DND-41 (cell line): ENCODE measurements around the gene KIF1A.

Experiments
- ATAC-seq: fragments of 200-7000 bp; cut with Tn5 transposase; 3 replicates; pipeline ENCODE4 v1.9.1; 2021; ENCODE audit warnings: low read depth; ENCODE audit not compliant: insufficient read depth
- DNase-seq: peaks from one replicate; pipeline ENCODE4 v3.0.0-alpha.2; 2020
- H2AFZ ChIP-seq: 2 replicates; pipeline ENCODE4 v1.6.0; 2012; ENCODE audit warnings: low read depth, low read length
- H3K27ac ChIP-seq: 2 replicates; pipeline ENCODE4 v1.5.1; 2012; ENCODE audit warnings: low read length, inconsistent platforms
- H3K27me3 ChIP-seq: fragments of 200-600 bp; sonication (generic); 2 replicates; pipeline ENCODE4 v1.6.0; 2012; ENCODE audit warnings: low read length, mild to moderate bottlenecking, inconsistent platforms; ENCODE audit not compliant: insufficient read depth, poor library complexity
- H3K36me3 ChIP-seq: 2 replicates; pipeline ENCODE4 v1.5.1; 2012; ENCODE audit warnings: low read length, inconsistent platforms; ENCODE audit not compliant: insufficient read depth
- H3K4me1 ChIP-seq: 2 replicates; pipeline ENCODE4 v1.5.1; 2012; ENCODE audit warnings: mild to moderate bottlenecking, low read length; ENCODE audit not compliant: insufficient read depth
- H3K4me2 ChIP-seq: 2 replicates; pipeline ENCODE4 v1.6.0; 2012; ENCODE audit warnings: mild to moderate bottlenecking, moderate library complexity, low read length, inconsistent platforms; ENCODE audit not compliant: insufficient read depth
- H3K4me3 ChIP-seq, 2 experiments: fragments of 200-600 bp in 1 of 2; shearing (Covaris generic) in 1 of 2; 2 replicates each; pipeline ENCODE4 v1.5.1; 2012 to 2016; ENCODE audit warnings: inconsistent platforms in 2 of 2, low read length in 2 of 2, mild to moderate bottlenecking in 2 of 2, low read depth in 1 of 2, moderate library complexity in 1 of 2
- H3K79me2 ChIP-seq: 2 replicates; pipeline ENCODE4 v1.6.0; 2012; ENCODE audit warnings: low read length, inconsistent platforms; ENCODE audit not compliant: insufficient read depth
- H3K9ac ChIP-seq: 2 replicates; pipeline ENCODE4 v1.6.0; 2012; ENCODE audit warnings: low read depth, mild to moderate bottlenecking, inconsistent platforms, low read length, moderate library complexity
- H3K9me3 ChIP-seq: 2 replicates; pipeline ENCODE4 v1.5.1; 2012; ENCODE audit warnings: low read length, moderate library complexity, mild to moderate bottlenecking, inconsistent platforms; ENCODE audit not compliant: insufficient read depth, severe bottlenecking
- H4K20me1 ChIP-seq: 2 replicates; pipeline ENCODE4 v1.6.0; 2012; ENCODE audit warnings: low read length; ENCODE audit not compliant: insufficient read depth
- EZH2 ChIP-seq: IDR thresholded peaks from 3 replicates; pipeline ENCODE4 v1.6.1; 2012; ENCODE audit warnings: borderline replicate concordance, low read depth, mild to moderate bottlenecking, moderate library complexity, low read length, inconsistent platforms; ENCODE audit not compliant: severe bottlenecking
- TF ChIP-seq, protein P1 (sequence below): IDR thresholded peaks from 2 replicates; pipeline ENCODE4 v1.5.1; 2012; ENCODE audit warnings: borderline replicate concordance, low read length, moderate library complexity, mild to moderate bottlenecking; ENCODE audit not compliant: poor library complexity, severe bottlenecking; ENCODE audit errors: extremely low read depth

Gene KIF1A

DNA sequence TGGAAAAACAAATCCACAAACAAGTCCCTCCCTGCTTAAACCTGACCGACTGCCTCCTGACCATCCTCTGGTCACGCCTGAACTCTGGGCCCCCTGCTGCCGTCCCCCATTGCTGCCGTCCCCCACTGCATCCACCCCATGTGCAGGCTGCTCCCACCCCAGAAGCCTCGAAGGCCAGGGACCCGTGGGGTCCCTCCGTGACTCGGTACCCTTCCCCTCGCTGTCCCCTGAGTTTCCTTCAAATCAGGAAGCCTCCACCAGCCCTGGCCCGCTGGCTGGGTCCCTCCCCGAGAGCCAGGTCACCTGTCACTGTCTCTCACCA, 30.7 kb upstream of the KIF1A start:
- Histone ChIP-seq H3K27ac (no peak overlapping the region), H3K9ac (no peak overlapping the region), H3K9me3 (peaks cover 3% of the 10 kb centered on the region), H3K36me3 (no peaks in the 10 kb centered on the region), H3K27me3 (no peaks in the 10 kb centered on the region), H3K4me2 (no peak overlapping the region), H3K4me3 (no peak overlapping the region), H4K20me1 (no peaks in the 10 kb centered on the region), H2AFZ (no peak overlapping the region), H3K79me2 (no peaks in the 10 kb centered on the region), H3K4me1 (no peaks in the 10 kb centered on the region)
- no peak for ATAC-seq
- DNase-seq, result no peak
- TF ChIP-seq, protein P1, sequence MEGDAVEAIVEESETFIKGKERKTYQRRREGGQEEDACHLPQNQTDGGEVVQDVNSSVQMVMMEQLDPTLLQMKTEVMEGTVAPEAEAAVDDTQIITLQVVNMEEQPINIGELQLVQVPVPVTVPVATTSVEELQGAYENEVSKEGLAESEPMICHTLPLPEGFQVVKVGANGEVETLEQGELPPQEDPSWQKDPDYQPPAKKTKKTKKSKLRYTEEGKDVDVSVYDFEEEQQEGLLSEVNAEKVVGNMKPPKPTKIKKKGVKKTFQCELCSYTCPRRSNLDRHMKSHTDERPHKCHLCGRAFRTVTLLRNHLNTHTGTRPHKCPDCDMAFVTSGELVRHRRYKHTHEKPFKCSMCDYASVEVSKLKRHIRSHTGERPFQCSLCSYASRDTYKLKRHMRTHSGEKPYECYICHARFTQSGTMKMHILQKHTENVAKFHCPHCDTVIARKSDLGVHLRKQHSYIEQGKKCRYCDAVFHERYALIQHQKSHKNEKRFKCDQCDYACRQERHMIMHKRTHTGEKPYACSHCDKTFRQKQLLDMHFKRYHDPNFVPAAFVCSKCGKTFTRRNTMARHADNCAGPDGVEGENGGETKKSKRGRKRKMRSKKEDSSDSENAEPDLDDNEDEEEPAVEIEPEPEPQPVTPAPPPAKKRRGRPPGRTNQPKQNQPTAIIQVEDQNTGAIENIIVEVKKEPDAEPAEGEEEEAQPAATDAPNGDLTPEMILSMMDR, result no peak
- no peak for TF ChIP-seq EZH2

- no peak overlapping the region for H3K4me2 ChIP-seq
- no peak overlapping the region for H3K9ac ChIP-seq
- H3K79me2 ChIP-seq, result no peaks in the 10 kb centered on the region
- H3K9me3 ChIP-seq, result peaks cover 3% of the 10 kb centered on the region
- H4K20me1 ChIP-seq, result no peaks in the 10 kb centered on the region
- H3K4me1 ChIP-seq, result no peaks in the 10 kb centered on the region
- H3K27me3 ChIP-seq, result no peaks in the 10 kb centered on the region
- no peak overlapping the region for H3K4me3 ChIP-seq
- no peak overlapping the region for H2AFZ ChIP-seq
- TF ChIP-seq, protein P1, result no peak
- TF ChIP-seq EZH2, result no peak
- H3K27ac ChIP-seq, result no peak overlapping the region
- DNase-seq (no peak), ATAC-seq (no peak)
- H3K36me3 ChIP-seq, result no peaks in the 10 kb centered on the region
Measured at GRCh38 chr2:240850026-240850425, 30.0 kb upstream of the KIF1A start.

GRCh38 chr2:240848900-240849680, 29.1 kb upstream of the KIF1A start:
- Histone ChIP-seq H3K4me1 (no peaks in the 10 kb centered on the region), H3K79me2 (no peaks in the 10 kb centered on the region), H3K4me2 (no peak overlapping the region), H3K9ac (no peak overlapping the region), H3K9me3 (no peaks in the 10 kb centered on the region), H4K20me1 (no peaks in the 10 kb centered on the region), H2AFZ (no peak overlapping the region), H3K4me3 (no peak overlapping the region), H3K27me3 (peaks cover 2% of the 10 kb centered on the region), H3K27ac (no peak overlapping the region), H3K36me3 (no peaks in the 10 kb centered on the region)
- no peak for TF ChIP-seq EZH2
- TF ChIP-seq, protein P1, result no peak
- no peak for ATAC-seq
- no peak for DNase-seq
